Liver (tissue), 9 donors: Measurements from ENCODE around the gene LRRC10B. TPM values are rescaled to one million over a fixed set of nuclear protein-coding genes. Genes with fewer than 3 reads are reported as not detected.

Experiments used
- DNase-seq: peaks from one replicate; pipeline ENCODE4 v3.0.0-alpha.2; 2017; ENCODE audit warnings: low spot score
- H3K27ac ChIP-seq, 2 donors: one replicate each; pipeline ENCODE4 v1.7.0; 2013; ENCODE audit warnings: inconsistent platforms in 2 of 2, low read length in 2 of 2, control low read depth in 1 of 2, low read depth in 1 of 2, mild to moderate bottlenecking in 1 of 2
- H3K27me3 ChIP-seq, 4 donors: one replicate each; pipeline versions ENCODE4 v1.6.1 to v1.7.0; 2013; ENCODE audit warnings: low read length in 3 of 4, inconsistent platforms in 1 of 4, mild to moderate bottlenecking in 1 of 4, moderate library complexity in 1 of 4; ENCODE audit not compliant: control insufficient read depth in 4 of 4, insufficient read depth in 4 of 4
- H3K36me3 ChIP-seq, 4 donors: one replicate each; pipeline versions ENCODE4 v1.6.1 to v1.7.0; 2013; ENCODE audit warnings: low read length in 3 of 4, mild to moderate bottlenecking in 3 of 4, low read depth in 1 of 4, moderate library complexity in 1 of 4; ENCODE audit not compliant: control insufficient read depth in 4 of 4, insufficient read depth in 3 of 4
- H3K4me1 ChIP-seq, 4 donors: one replicate each; pipeline versions ENCODE4 v1.6.1 to v1.7.0; 2013; ENCODE audit warnings: low read length in 3 of 4, mild to moderate bottlenecking in 3 of 4, moderate library complexity in 1 of 4; ENCODE audit not compliant: control insufficient read depth in 4 of 4, insufficient read depth in 4 of 4
- H3K4me3 ChIP-seq, 3 donors: one replicate each; pipeline versions ENCODE4 v1.6.1 to v1.7.0; 2013; ENCODE audit warnings: low read length in 3 of 3, control low read depth in 1 of 3, low read depth in 1 of 3, mild to moderate bottlenecking in 1 of 3
- H3K9ac ChIP-seq, 2 donors: one replicate each; pipeline ENCODE4 v1.7.0; 2013; ENCODE audit warnings: low read length in 2 of 2, mild to moderate bottlenecking in 2 of 2, moderate library complexity in 2 of 2, control low read depth in 1 of 2, low read depth in 1 of 2
- H3K9me3 ChIP-seq, 4 donors: one replicate each; pipeline versions ENCODE4 v1.6.1 to v1.7.0; 2013; ENCODE audit warnings: low read length in 3 of 4; ENCODE audit not compliant: control insufficient read depth in 4 of 4
- ATF3 ChIP-seq: IDR thresholded peaks from 2 replicates; pipeline ENCODE4 v1.6.1; 2016; ENCODE audit warnings: antibody characterized with exemption
- CTCF ChIP-seq: fragments of 150-350 bp; IDR thresholded peaks from 2 replicates; pipeline ENCODE4 v1.5.1; 2017; ENCODE audit warnings: improper control_type of control experiment, low read depth, low read length; ENCODE audit not compliant: missing input control
- EGR1 ChIP-seq, 2 donors: IDR thresholded peaks; 2 replicates each; pipeline ENCODE4 v1.6.1; 2016 to 2018; ENCODE audit warnings: antibody characterized with exemption in 2 of 2, low read depth in 2 of 2
- FOXA1 ChIP-seq: IDR thresholded peaks from 2 replicates; pipeline ENCODE4 v1.6.1; 2016; ENCODE audit warnings: antibody characterized with exemption
- FOXA2 ChIP-seq: IDR thresholded peaks from 2 replicates; pipeline ENCODE4 v1.6.1; 2016; ENCODE audit warnings: antibody characterized with exemption
- GABPA ChIP-seq, 2 donors: IDR thresholded peaks in 1 of 2; conservative IDR thresholded peaks in 1 of 2; 2 replicates each; pipeline ENCODE4 v1.6.1; 2016; ENCODE audit warnings: antibody characterized with exemption in 2 of 2, mild to moderate bottlenecking in 1 of 2, moderate library complexity in 1 of 2
- HNF4A ChIP-seq, 2 donors: conservative IDR thresholded peaks; 2 replicates each; pipeline ENCODE4 v1.6.1; 2016; ENCODE audit warnings: antibody characterized with exemption in 2 of 2, mild to moderate bottlenecking in 2 of 2
- HNF4G ChIP-seq: IDR thresholded peaks from 2 replicates; pipeline ENCODE4 v1.6.1; 2016; ENCODE audit warnings: antibody characterized with exemption
- JUND ChIP-seq, 2 donors: IDR thresholded peaks; 2 replicates each; pipeline ENCODE4 v1.6.1; 2016; ENCODE audit warnings: antibody characterized with exemption in 2 of 2
- MAX ChIP-seq: IDR thresholded peaks from 2 replicates; pipeline ENCODE4 v1.6.1; 2016; ENCODE audit warnings: antibody characterized with exemption
- NR2F2 ChIP-seq: IDR thresholded peaks from 2 replicates; pipeline ENCODE4 v1.6.1; 2016; ENCODE audit warnings: antibody characterized with exemption
- RAD21 ChIP-seq, 2 donors: IDR thresholded peaks; 2 replicates each; pipeline ENCODE4 v1.6.1; 2016; ENCODE audit warnings: antibody characterized with exemption in 2 of 2, mild to moderate bottlenecking in 2 of 2
- RXRA ChIP-seq, 2 donors: IDR thresholded peaks; 2 replicates each; pipeline ENCODE4 v1.6.1; 2017 to 2018; ENCODE audit warnings: antibody characterized with exemption in 2 of 2, mild to moderate bottlenecking in 1 of 2
- SP1 ChIP-seq: IDR thresholded peaks from 2 replicates; pipeline ENCODE4 v1.6.1; 2018; ENCODE audit warnings: antibody characterized with exemption, mild to moderate bottlenecking
- TAF1 ChIP-seq: conservative IDR thresholded peaks from 2 replicates; pipeline ENCODE4 v1.6.1; 2016; ENCODE audit warnings: antibody characterized with exemption, mild to moderate bottlenecking
- YY1 ChIP-seq: IDR thresholded peaks from 2 replicates; pipeline ENCODE4 v1.6.1; 2016; ENCODE audit warnings: antibody characterized with exemption, mild to moderate bottlenecking
- ZBTB33 ChIP-seq: IDR thresholded peaks from 2 replicates; pipeline ENCODE4 v1.6.1; 2016; ENCODE audit warnings: antibody characterized with exemption
- WGBS: extraction: QIAGEN DNeasy Blood & Tissue Kit; methylation state at CpG from one replicate; pipeline ENCODE4 v1.1.7; 2013; 5-methylcytosine and 5-hydroxymethylcytosine counted together
- polyA plus RNA-seq, 2 donors: library from polyadenylated mRNA; stranded (reverse) in 1 of 2; unstranded in 1 of 2; fragments of 200-250 nt in 1 of 2; fragments of >200 nt in 1 of 2; fragmentation: Nextera tagmentation in 1 of 2; extraction: Ambion mirVana in 1 of 2; gene quantifications; one replicate each; pipeline versions ENCODE4 v1.2.1 to v1.2.3, GENCODE V29; 2013 to 2015
- total RNA-seq, 2 donors: library from RNA; depleted of rRNA; stranded (reverse); fragments of >200 nt; gene quantifications; one replicate each; pipeline ENCODE4 v1.2.3, GENCODE V29; 2014
- TF ChIP-seq, protein P1 (sequence below): IDR thresholded peaks from 2 replicates; pipeline ENCODE4 v1.6.1; 2016; ENCODE audit warnings: antibody characterized with exemption, mild to moderate bottlenecking
- donor health status: healthy.
- donor health status: healthy.
- donor health status: healthy.
- donor health status: healthy.
- donor health status: healthy.

Gene LRRC10B
- total and polyA plus RNA-seq, 4 donors = 0.03 to 0.08 TPM; not detected in 2

GRCh38 chr11:61515686-61516085, 7.1 kb downstream of the LRRC10B start:
- H3K9ac ChIP-seq = no peak overlapping the region
- H3K9me3 ChIP-seq = no peaks in the 10 kb centered on the region
- H3K27ac ChIP-seq = no peak overlapping the region
- no peak for DNase-seq
- no peaks in the 10 kb centered on the region for H3K27me3 ChIP-seq
- H3K36me3 ChIP-seq = peaks cover 0 to 15% (median 2%) of the 10 kb centered on the region in 4 donors
- H3K4me3 ChIP-seq = no peak overlapping the region
- peaks cover 0 to 8% (median 0%) of the 10 kb centered on the region in 4 donors for H3K4me1 ChIP-seq
- TF ChIP-seq FOXA1 (no peak), ATF3 (no peak), TAF1 (no peak), RAD21 (IDR thresholded peaks at IDR 0.05) (no peak), FOXA2 (no peak), NR2F2 (no peak), EGR1 (IDR thresholded peaks at IDR 0.05; ENCODE audit: low read depth in 2 of 2) (no peak), HNF4A (conservative IDR thresholded peaks at IDR 0.05) (no peak), JUND (IDR thresholded peaks at IDR 0.05) (no peak), HNF4G (no peak), ZBTB33 (no peak), RXRA (IDR thresholded peaks at IDR 0.05) (no peak), CTCF (no peak), SP1 (no peak), GABPA (IDR thresholded peaks at IDR 0.05 in 1 of 2, conservative IDR thresholded peaks at IDR 0.05 in 1 of 2) (no peak), YY1 (no peak), MAX (no peak)
- TF ChIP-seq, protein P1, sequence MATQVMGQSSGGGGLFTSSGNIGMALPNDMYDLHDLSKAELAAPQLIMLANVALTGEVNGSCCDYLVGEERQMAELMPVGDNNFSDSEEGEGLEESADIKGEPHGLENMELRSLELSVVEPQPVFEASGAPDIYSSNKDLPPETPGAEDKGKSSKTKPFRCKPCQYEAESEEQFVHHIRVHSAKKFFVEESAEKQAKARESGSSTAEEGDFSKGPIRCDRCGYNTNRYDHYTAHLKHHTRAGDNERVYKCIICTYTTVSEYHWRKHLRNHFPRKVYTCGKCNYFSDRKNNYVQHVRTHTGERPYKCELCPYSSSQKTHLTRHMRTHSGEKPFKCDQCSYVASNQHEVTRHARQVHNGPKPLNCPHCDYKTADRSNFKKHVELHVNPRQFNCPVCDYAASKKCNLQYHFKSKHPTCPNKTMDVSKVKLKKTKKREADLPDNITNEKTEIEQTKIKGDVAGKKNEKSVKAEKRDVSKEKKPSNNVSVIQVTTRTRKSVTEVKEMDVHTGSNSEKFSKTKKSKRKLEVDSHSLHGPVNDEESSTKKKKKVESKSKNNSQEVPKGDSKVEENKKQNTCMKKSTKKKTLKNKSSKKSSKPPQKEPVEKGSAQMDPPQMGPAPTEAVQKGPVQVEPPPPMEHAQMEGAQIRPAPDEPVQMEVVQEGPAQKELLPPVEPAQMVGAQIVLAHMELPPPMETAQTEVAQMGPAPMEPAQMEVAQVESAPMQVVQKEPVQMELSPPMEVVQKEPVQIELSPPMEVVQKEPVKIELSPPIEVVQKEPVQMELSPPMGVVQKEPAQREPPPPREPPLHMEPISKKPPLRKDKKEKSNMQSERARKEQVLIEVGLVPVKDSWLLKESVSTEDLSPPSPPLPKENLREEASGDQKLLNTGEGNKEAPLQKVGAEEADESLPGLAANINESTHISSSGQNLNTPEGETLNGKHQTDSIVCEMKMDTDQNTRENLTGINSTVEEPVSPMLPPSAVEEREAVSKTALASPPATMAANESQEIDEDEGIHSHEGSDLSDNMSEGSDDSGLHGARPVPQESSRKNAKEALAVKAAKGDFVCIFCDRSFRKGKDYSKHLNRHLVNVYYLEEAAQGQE = no peak
- 82% methylated on average over 10 of the region's 10 CpGs for WGBS
